ENCODE measurements around the gene PTPRK.

Gene PTPRK

DNA sequence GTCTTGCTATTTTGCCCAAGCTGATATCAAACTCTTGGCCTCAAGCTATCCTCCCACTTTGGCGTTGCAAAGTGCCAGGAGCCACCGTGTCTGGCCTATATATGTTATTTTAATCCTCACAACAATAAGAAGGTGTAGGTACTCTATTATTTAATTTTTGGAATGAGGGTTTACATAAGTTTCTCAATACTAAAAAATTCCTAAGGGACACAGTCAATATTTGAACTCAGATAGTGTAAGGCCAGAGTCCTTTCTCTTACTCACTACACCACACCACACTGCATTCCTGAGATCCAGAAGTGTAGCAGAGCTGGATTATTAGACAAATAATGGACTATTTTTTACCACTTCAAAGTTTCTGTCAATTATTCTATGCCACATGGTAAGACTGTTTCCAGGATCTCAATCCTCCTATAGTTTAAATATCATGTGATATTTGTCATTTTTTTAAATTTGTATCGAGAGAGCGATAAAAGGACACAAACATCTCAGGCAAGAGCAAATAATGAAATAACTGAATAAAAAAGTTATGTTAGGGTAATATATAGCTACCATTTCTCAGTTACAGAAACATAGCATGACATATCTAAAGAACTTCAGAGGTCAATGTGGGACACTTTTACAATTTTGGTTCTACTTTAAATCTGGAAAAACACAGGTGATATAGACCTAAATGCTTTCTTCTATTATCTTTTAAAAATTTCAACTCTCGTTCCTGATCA, 457.4 kb downstream of the PTPRK start:
- no peaks in the 10 kb centered on the region for H3K79me2 ChIP-seq (ENCODE audit: control insufficient read depth, insufficient read depth, low read length, unreplicated experiment)
- peaks cover 6% of the 10 kb centered on the region; the same call in 1 of the 2 replicates for H3K36me3 ChIP-seq (ENCODE audit: insufficient read depth, low read length)
- H3K4me3 ChIP-seq (ENCODE audit: low read depth, low read length), result no peak overlapping the region
- no peak overlapping the region for H2AFZ ChIP-seq (ENCODE audit: low read length, unreplicated experiment)
- H3K27ac ChIP-seq (ENCODE audit: low read depth, low read length), result no peak overlapping the region
- no peaks in the 10 kb centered on the region for H3K27me3 ChIP-seq (ENCODE audit: insufficient read depth, low read length)
- H3K4me1 ChIP-seq (ENCODE audit: control insufficient read depth, insufficient read depth, low read length, unreplicated experiment), result peaks cover 6% of the 10 kb centered on the region

DNA sequence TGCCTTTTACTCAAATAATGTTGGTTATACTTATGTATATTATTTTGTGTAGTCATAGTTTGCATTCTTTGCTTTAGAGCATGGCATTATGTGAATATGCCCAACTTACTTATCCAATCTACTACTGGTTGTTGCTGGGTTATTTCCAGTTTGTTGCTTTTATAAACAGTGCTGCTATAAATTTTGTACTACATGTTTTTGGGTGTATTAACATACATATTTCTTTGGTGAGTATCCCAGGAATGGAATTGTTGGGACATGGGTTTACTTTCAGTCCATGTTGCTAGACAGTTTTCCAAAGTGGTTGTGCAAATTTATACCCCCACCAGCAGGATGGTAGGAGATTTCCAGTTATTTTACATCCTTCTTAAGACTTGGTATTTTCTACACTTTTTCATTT, 462.5 kb downstream of the PTPRK start:
- Histone ChIP-seq H3K4me1 (ENCODE audit: control insufficient read depth, insufficient read depth, low read length, unreplicated experiment) (peaks cover 5% of the 10 kb centered on the region), H3K79me2 (ENCODE audit: control insufficient read depth, insufficient read depth, low read length, unreplicated experiment) (no peaks in the 10 kb centered on the region), H3K36me3 (ENCODE audit: insufficient read depth, low read length) (peaks cover 6% of the 10 kb centered on the region; the same call in 1 of the 2 replicates), H3K27ac (ENCODE audit: low read depth, low read length) (peak overlapping the region; percentile 21; the same call in 1 of the 2 replicates), H3K4me3 (ENCODE audit: low read depth, low read length) (no peak overlapping the region), H3K27me3 (ENCODE audit: insufficient read depth, low read length) (no peaks in the 10 kb centered on the region), H2AFZ (ENCODE audit: low read length, unreplicated experiment) (no peak overlapping the region)

DNA sequence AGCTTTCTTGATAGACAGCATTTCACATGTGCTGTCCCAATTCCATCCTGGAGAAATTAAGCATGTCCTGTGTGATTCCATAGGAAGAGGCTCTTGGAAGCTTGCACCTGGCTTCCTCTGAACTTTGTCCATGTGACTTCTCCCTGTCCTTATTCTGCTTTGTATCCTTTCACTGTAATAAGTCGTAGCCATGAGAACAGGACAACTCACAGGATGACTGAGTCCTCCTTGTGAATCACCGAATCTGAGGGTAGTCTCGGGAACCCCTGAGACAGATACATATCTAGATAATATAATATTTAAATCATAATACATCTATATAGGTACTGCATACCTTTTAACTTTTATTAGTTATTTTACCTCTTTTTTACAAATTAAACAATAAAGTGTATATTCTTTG, 462.9 kb downstream of the PTPRK start:
- peaks cover 5% of the 10 kb centered on the region for H3K4me1 ChIP-seq (ENCODE audit: control insufficient read depth, insufficient read depth, low read length, unreplicated experiment)
- no peak overlapping the region for H3K27ac ChIP-seq (ENCODE audit: low read depth, low read length)
- H3K27me3 ChIP-seq (ENCODE audit: insufficient read depth, low read length), result no peaks in the 10 kb centered on the region
- no peak overlapping the region for H3K4me3 ChIP-seq (ENCODE audit: low read depth, low read length)
- peaks cover 6% of the 10 kb centered on the region; the same call in 1 of the 2 replicates for H3K36me3 ChIP-seq (ENCODE audit: insufficient read depth, low read length)
- no peaks in the 10 kb centered on the region for H3K79me2 ChIP-seq (ENCODE audit: control insufficient read depth, insufficient read depth, low read length, unreplicated experiment)
- no peak overlapping the region for H2AFZ ChIP-seq (ENCODE audit: low read length, unreplicated experiment)

DNA sequence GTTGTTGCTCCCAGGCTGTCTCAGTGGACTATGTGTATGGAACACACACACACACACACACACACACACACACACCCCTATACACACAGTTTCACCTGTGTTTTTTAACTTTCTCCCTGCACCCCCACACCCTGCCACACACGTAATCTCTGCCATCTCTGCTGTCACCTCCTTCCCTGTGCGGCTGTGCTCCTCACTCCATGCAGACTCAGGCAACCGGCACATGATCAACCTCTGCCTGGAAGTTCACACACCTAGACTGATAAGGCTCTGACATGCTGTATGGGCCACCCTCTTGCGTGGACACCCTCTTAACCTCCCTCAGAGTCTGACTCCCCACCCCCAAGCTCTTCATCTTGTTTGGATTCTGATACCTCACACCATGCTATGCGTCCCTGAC, 467.3 kb downstream of the PTPRK start:
- Histone ChIP-seq H3K79me2 (ENCODE audit: control insufficient read depth, insufficient read depth, low read length, unreplicated experiment) (no peaks in the 10 kb centered on the region), H3K27me3 (ENCODE audit: insufficient read depth, low read length) (no peaks in the 10 kb centered on the region), H3K4me1 (ENCODE audit: control insufficient read depth, insufficient read depth, low read length, unreplicated experiment) (peaks cover 2% of the 10 kb centered on the region), H3K36me3 (ENCODE audit: insufficient read depth, low read length) (no peaks in the 10 kb centered on the region), H3K4me3 (ENCODE audit: low read depth, low read length) (no peak overlapping the region), H2AFZ (ENCODE audit: low read length, unreplicated experiment) (no peak overlapping the region), H3K27ac (ENCODE audit: low read depth, low read length) (no peak overlapping the region)

DNA sequence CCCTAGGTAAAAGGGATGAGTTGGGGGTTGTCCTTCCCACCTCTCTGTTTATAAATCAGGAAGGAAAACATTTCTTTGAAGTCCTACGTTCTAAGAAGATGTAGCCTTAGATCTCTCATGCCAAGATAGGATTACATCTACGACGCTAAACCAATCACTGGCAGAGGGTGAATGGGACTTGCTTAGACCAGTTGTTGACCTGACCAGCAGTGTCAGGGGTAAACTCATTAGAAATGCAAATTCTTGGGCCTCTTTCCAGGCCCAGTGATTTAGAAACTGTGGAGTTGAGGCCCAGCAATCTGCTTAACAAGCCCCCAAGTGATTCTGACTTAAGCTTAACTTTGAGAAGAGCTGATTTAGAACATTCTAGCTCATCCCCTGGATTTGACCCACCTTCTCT, 472.4 kb downstream of the PTPRK start:
- no peak overlapping the region for H3K27ac ChIP-seq (ENCODE audit: low read depth, low read length)
- no peak overlapping the region for H2AFZ ChIP-seq (ENCODE audit: low read length, unreplicated experiment)
- no peak overlapping the region for H3K4me3 ChIP-seq (ENCODE audit: low read depth, low read length)
- H3K27me3 ChIP-seq (ENCODE audit: insufficient read depth, low read length), result no peaks in the 10 kb centered on the region
- H3K36me3 ChIP-seq (ENCODE audit: insufficient read depth, low read length), result no peaks in the 10 kb centered on the region
- no peaks in the 10 kb centered on the region for H3K4me1 ChIP-seq (ENCODE audit: control insufficient read depth, insufficient read depth, low read length, unreplicated experiment)
- no peaks in the 10 kb centered on the region for H3K79me2 ChIP-seq (ENCODE audit: control insufficient read depth, insufficient read depth, low read length, unreplicated experiment)

DNA sequence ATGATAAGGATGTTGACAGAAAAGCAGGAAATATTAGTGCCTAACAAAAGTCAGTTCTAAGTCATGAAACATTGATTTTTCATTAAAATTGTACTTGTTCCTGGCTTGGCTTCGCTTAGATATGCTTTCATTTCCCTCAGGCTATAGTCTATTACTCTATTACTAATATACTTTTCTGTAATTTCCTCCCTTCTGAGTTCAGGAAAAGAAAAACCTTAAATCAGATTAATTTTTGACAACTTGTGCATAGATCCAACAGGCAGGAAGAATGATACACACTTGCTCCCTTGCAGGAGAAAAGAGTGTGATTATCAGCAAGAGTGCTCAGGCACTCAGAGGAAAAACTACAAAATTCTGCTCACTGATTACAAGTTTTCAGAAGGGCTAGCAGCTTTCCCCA, 474.4 kb downstream of the PTPRK start:
- no peak overlapping the region for H3K4me3 ChIP-seq (ENCODE audit: low read depth, low read length)
- H3K36me3 ChIP-seq (ENCODE audit: insufficient read depth, low read length), result no peaks in the 10 kb centered on the region
- no peak overlapping the region for H3K27ac ChIP-seq (ENCODE audit: low read depth, low read length)
- no peak overlapping the region for H2AFZ ChIP-seq (ENCODE audit: low read length, unreplicated experiment)
- H3K79me2 ChIP-seq (ENCODE audit: control insufficient read depth, insufficient read depth, low read length, unreplicated experiment), result no peaks in the 10 kb centered on the region
- no peaks in the 10 kb centered on the region for H3K27me3 ChIP-seq (ENCODE audit: insufficient read depth, low read length)
- no peaks in the 10 kb centered on the region for H3K4me1 ChIP-seq (ENCODE audit: control insufficient read depth, insufficient read depth, low read length, unreplicated experiment)

DNA sequence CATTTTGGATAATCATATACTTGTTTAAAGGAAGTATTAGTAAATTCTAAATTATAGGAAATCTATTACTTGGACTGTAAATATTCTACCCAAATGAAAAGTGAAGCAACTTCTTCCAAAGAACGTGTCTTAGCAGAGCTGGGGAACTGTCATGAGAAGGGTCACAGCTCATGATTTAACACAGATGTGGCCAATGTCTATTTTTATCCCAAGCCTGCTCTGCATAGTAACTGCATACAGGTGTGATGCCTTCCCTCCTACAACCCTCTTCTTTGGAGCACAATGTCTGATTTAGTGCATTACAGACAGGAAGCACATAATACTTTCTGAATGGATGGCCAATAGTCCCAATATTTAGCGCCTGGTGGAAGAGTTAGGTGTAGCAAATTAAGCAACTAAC, 480.9 kb downstream of the PTPRK start:
- H3K27me3 ChIP-seq (ENCODE audit: insufficient read depth, low read length), result no peaks in the 10 kb centered on the region
- H3K36me3 ChIP-seq (ENCODE audit: insufficient read depth, low read length), result no peaks in the 10 kb centered on the region
- no peaks in the 10 kb centered on the region for H3K4me1 ChIP-seq (ENCODE audit: control insufficient read depth, insufficient read depth, low read length, unreplicated experiment)
- no peak overlapping the region for H2AFZ ChIP-seq (ENCODE audit: low read length, unreplicated experiment)
- no peaks in the 10 kb centered on the region for H3K79me2 ChIP-seq (ENCODE audit: control insufficient read depth, insufficient read depth, low read length, unreplicated experiment)
- H3K4me3 ChIP-seq (ENCODE audit: low read depth, low read length), result no peak overlapping the region
- no peak overlapping the region for H3K27ac ChIP-seq (ENCODE audit: low read depth, low read length)

DNA sequence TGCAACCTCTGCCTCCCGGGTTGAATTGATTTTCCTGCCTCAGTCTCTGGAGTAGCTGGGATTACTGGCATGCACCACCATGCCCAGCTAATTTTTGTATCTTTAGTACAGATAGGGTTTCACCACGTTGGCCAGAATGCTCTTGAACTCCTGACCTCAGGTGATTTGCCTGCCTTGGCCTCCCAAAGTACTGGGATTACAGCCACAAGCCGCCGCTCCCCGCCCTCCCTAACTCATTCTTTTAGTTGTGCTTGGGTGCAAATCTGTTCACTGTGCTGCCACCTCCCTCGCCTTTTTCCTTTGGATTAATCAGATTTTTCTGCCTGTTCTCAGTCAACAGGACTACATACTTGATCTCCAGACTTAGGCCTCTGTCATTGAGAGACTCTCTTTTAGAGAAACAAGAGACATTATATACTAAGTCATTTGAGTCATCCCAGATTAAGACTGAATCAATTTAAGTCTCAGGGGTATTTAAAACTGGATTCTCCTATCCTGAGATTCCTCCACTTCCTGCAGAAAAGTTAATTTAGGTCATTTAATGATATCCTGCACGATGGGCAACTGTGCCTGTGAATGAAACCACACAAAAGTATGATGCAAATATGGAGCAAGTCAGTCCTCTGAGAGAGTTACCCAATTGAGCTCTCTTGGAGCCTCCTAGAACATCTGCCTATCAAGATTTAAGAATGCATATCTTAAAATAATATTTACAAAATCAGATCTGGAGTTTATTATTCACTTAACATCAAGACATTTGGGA, 483.4 kb downstream of the PTPRK start:
- H3K27me3 ChIP-seq (ENCODE audit: insufficient read depth, low read length), result no peaks in the 10 kb centered on the region
- no peaks in the 10 kb centered on the region for H3K36me3 ChIP-seq (ENCODE audit: insufficient read depth, low read length)
- no peak overlapping the region for H3K27ac ChIP-seq (ENCODE audit: low read depth, low read length)
- H2AFZ ChIP-seq (ENCODE audit: low read length, unreplicated experiment), result no peak overlapping the region
- no peaks in the 10 kb centered on the region for H3K4me1 ChIP-seq (ENCODE audit: control insufficient read depth, insufficient read depth, low read length, unreplicated experiment)
- no peaks in the 10 kb centered on the region for H3K79me2 ChIP-seq (ENCODE audit: control insufficient read depth, insufficient read depth, low read length, unreplicated experiment)
- no peak overlapping the region for H3K4me3 ChIP-seq (ENCODE audit: low read depth, low read length)

DNA sequence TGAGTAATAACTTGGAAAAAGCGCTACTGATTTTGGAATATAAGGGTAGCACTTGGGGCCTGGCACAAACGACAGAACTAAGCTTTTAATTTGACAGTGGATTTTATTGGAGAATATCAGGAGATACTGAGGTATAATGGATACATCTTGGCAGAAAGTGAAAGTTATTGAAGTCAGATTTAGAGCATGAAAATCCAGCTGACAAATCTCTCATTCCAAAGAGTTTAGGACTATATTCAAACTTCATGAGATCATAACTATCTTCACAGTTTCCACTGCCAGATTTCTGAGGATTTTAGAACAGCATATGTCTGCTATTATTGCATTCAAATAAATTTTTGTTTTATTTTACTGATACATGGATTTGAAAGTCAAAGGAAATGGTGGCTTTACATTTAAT, 487.2 kb downstream of the PTPRK start:
- Histone ChIP-seq H2AFZ (ENCODE audit: low read length, unreplicated experiment) (no peak overlapping the region), H3K4me1 (ENCODE audit: control insufficient read depth, insufficient read depth, low read length, unreplicated experiment) (no peaks in the 10 kb centered on the region), H3K36me3 (ENCODE audit: insufficient read depth, low read length) (no peaks in the 10 kb centered on the region), H3K27ac (ENCODE audit: low read depth, low read length) (no peak overlapping the region), H3K79me2 (ENCODE audit: control insufficient read depth, insufficient read depth, low read length, unreplicated experiment) (no peaks in the 10 kb centered on the region), H3K27me3 (ENCODE audit: insufficient read depth, low read length) (no peaks in the 10 kb centered on the region), H3K4me3 (ENCODE audit: low read depth, low read length) (no peak overlapping the region)

DNA sequence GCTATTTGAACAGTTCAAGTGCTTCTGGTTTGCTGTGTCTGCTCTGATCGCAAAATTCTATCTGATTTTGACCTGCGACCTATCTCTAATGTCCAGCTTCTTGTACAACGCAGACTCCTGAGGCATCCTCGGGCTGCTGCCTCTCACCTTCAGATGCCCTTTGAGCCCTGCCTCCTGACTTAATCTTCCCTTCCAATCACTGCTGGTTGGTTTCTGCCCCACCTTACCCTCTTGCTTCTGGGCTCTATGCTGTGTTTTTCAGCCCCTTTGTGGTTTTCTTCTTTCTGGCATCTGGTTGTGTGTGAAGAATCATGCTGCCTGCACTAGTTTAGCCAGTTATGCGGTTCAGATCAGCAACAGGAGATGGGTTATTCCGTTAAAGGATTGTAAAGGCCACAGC, 488.4 kb downstream of the PTPRK start:
- no peak overlapping the region for H3K27ac ChIP-seq (ENCODE audit: low read depth, low read length)
- H2AFZ ChIP-seq (ENCODE audit: low read length, unreplicated experiment), result no peak overlapping the region
- H3K79me2 ChIP-seq (ENCODE audit: control insufficient read depth, insufficient read depth, low read length, unreplicated experiment), result no peaks in the 10 kb centered on the region
- no peak overlapping the region for H3K4me3 ChIP-seq (ENCODE audit: low read depth, low read length)
- no peaks in the 10 kb centered on the region for H3K4me1 ChIP-seq (ENCODE audit: control insufficient read depth, insufficient read depth, low read length, unreplicated experiment)
- no peaks in the 10 kb centered on the region for H3K27me3 ChIP-seq (ENCODE audit: insufficient read depth, low read length)
- no peaks in the 10 kb centered on the region for H3K36me3 ChIP-seq (ENCODE audit: insufficient read depth, low read length)

DNA sequence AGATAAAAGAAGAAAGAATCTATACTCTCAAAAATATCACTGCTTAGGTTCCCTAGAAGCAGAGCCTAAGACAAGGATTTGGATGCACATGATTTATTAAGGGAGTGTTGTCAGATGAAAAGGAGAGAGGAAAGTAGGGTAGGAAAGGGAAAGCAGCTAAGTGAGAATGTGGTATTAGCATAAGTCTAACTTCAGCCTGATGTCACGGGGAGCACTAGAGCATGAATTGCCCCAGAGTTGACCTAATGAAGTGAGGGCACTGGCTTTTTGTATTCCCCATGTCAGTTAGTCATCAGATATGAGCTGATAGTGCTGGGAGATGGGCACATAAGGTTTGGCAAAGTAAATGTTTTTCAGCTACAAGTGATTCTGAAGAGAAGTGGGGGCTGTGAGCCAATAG, 490.6 kb downstream of the PTPRK start:
- H3K27ac ChIP-seq (ENCODE audit: low read depth, low read length), result no peak overlapping the region
- no peak overlapping the region for H2AFZ ChIP-seq (ENCODE audit: low read length, unreplicated experiment)
- H3K4me3 ChIP-seq (ENCODE audit: low read depth, low read length), result no peak overlapping the region
- H3K36me3 ChIP-seq (ENCODE audit: insufficient read depth, low read length), result no peaks in the 10 kb centered on the region
- no peaks in the 10 kb centered on the region for H3K79me2 ChIP-seq (ENCODE audit: control insufficient read depth, insufficient read depth, low read length, unreplicated experiment)
- H3K27me3 ChIP-seq (ENCODE audit: insufficient read depth, low read length), result no peaks in the 10 kb centered on the region
- H3K4me1 ChIP-seq (ENCODE audit: control insufficient read depth, insufficient read depth, low read length, unreplicated experiment), result no peaks in the 10 kb centered on the region
